ENCODE data around the gene ACTRT2.

Gene ACTRT2

GRCh38 chr1:2984399-2985061 lies 36.7 kb upstream of the ACTRT2 start:
- DNase-seq, result no peak
- H3K27ac ChIP-seq (ENCODE audit: insufficient read depth in 1 of 2, low read depth in 1 of 2, low read length in 2 of 2, poor library complexity in 1 of 2, severe bottlenecking in 2 of 2), result no peak overlapping the region
- H3K4me1 ChIP-seq (ENCODE audit: control extremely low read depth in 1 of 4, control insufficient read depth in 4 of 4, insufficient read depth in 4 of 4, low read length in 3 of 4), result no peaks in the 10 kb centered on the region
- ChIA-PET POLR2A (no interaction called here), CTCF (no interaction called here)
- no peaks in the 10 kb centered on the region for H3K27me3 ChIP-seq (replicated peaks in 2 of 5; ENCODE audit: control insufficient read depth in 4 of 5, insufficient read depth in 5 of 5, low read length in 4 of 5)
- WGBS (ENCODE audit: insufficient coverage), result 96% methylated on average over 10 of the region's 12 CpGs
- H3K36me3 ChIP-seq (ENCODE audit: control insufficient read depth in 4 of 4, insufficient read depth in 4 of 4, low read length in 3 of 4), result no peaks in the 10 kb centered on the region
- no peaks in the 10 kb centered on the region for H3K9me3 ChIP-seq (ENCODE audit: control extremely low read depth in 1 of 5, control insufficient read depth in 4 of 5, insufficient read depth in 2 of 5, low read depth in 1 of 5, low read length in 4 of 5)
- H3K4me3 ChIP-seq (ENCODE audit: control insufficient read depth in 1 of 7, extremely low read depth in 1 of 7, insufficient read depth in 4 of 7, low read depth in 2 of 7, low read length in 6 of 7), result no peak overlapping the region

GRCh38 chr1:2985067-2985561 lies 36.2 kb upstream of the ACTRT2 start:
- ChIA-PET CTCF (no interaction called here), POLR2A (no interaction called here)
- Histone ChIP-seq H3K36me3 (ENCODE audit: control insufficient read depth in 4 of 4, insufficient read depth in 4 of 4, low read length in 3 of 4) (no peaks in the 10 kb centered on the region), H3K9me3 (ENCODE audit: control extremely low read depth in 1 of 5, control insufficient read depth in 4 of 5, insufficient read depth in 2 of 5, low read depth in 1 of 5, low read length in 4 of 5) (no peaks in the 10 kb centered on the region), H3K27ac (ENCODE audit: insufficient read depth in 1 of 2, low read depth in 1 of 2, low read length in 2 of 2, poor library complexity in 1 of 2, severe bottlenecking in 2 of 2) (no peak overlapping the region), H3K4me1 (ENCODE audit: control extremely low read depth in 1 of 4, control insufficient read depth in 4 of 4, insufficient read depth in 4 of 4, low read length in 3 of 4) (no peaks in the 10 kb centered on the region), H3K27me3 (replicated peaks in 2 of 5; ENCODE audit: control insufficient read depth in 4 of 5, insufficient read depth in 5 of 5, low read length in 4 of 5) (no peaks in the 10 kb centered on the region), H3K4me3 (ENCODE audit: control insufficient read depth in 1 of 7, extremely low read depth in 1 of 7, insufficient read depth in 4 of 7, low read depth in 2 of 7, low read length in 6 of 7) (no peak overlapping the region)
- DNase-seq, result no peak
- WGBS (ENCODE audit: insufficient coverage), result 94% methylated on average over 14 of the region's 17 CpGs

DNA sequence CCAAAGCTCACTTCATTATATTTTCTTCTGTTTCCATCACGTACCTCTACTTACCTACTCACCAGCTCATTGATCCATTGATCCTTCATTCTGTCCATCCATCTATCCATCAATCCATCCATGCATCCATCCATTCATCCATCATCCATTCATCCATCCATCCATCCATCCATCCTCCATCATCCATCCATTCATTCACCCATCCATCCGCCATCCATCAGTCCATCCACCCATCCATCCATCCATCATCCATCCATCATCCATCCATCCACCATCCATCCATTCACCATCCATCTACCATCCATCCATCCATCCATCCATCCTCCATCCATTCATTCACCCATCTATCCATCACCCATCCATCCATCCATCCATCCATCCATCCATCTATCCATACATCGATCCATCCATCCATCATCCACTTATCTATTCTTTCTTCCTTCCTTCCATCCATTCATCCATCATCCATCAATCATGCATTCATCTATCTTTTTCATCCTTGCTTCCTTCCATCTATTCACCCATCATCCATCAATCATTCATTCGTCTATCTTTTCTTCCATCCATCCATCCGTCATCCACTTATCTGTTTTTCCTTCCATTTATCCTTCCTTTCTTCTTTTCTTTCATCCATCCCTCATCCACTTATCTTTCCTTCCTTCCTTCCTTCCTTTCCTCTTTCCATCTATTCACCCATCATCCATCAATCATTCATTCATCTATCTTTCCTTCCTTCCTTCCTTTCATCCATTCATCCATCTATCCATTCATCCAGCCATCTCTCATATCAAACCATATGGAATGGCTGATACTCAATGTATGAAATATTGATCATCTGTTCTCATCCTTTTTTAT lies 35.3 kb upstream of the ACTRT2 start:
- Histone ChIP-seq H3K9me3 (ENCODE audit: control extremely low read depth in 1 of 5, control insufficient read depth in 4 of 5, insufficient read depth in 2 of 5, low read depth in 1 of 5, low read length in 4 of 5) (no peaks in the 10 kb centered on the region), H3K4me1 (ENCODE audit: control extremely low read depth in 1 of 4, control insufficient read depth in 4 of 4, insufficient read depth in 4 of 4, low read length in 3 of 4) (no peaks in the 10 kb centered on the region), H3K36me3 (ENCODE audit: control insufficient read depth in 4 of 4, insufficient read depth in 4 of 4, low read length in 3 of 4) (no peaks in the 10 kb centered on the region), H3K27me3 (replicated peaks in 2 of 5; ENCODE audit: control insufficient read depth in 4 of 5, insufficient read depth in 5 of 5, low read length in 4 of 5) (no peaks in the 10 kb centered on the region), H3K27ac (ENCODE audit: insufficient read depth in 1 of 2, low read depth in 1 of 2, low read length in 2 of 2, poor library complexity in 1 of 2, severe bottlenecking in 2 of 2) (no peak overlapping the region), H3K4me3 (ENCODE audit: control insufficient read depth in 1 of 7, extremely low read depth in 1 of 7, insufficient read depth in 4 of 7, low read depth in 2 of 7, low read length in 6 of 7) (no peak overlapping the region)
- POLR2A ChIA-PET, result no interaction called here
- 98% methylated on average over 5 of the region's 5 CpGs for WGBS (ENCODE audit: insufficient coverage)
- CTCF ChIA-PET, result no interaction called here
- DNase-seq, result no peak

DNA sequence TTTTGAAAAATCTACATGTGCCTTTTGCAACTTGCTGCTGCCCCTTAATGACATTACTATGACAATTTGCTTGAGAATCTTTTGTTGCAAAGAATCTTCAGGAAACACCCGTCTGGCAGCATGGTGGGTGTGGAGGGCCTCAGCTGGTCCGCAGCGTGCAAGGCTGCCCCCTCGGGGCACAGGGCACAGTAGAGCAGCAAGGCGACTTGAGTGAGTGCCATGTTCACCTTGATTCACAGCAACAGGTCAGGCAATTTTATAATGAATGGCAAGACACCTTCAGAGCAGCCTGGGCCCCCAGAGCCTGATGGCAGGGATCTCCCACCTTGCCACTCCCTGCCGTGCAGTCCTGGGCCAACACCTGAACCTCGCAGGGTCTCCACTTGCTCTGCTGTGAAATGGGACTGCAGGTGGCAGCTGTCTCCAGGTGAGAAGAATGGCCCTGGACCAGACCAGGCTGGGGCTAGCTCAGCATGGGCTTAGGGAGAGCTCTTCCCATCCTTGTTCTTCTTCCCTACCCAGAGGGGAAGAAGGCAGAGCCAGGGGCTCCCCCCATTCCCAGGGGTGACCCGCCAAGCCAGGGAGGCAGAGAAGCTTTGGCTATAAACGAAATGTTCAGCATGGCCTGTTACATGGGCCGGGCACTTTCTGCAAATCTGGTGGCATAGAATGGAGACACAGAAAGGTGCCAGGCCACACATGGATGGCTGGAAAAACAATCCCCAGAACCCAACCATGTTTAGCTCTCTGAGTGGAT lies 34.5 kb upstream of the ACTRT2 start:
- no peak overlapping the region for H3K27ac ChIP-seq (ENCODE audit: insufficient read depth in 1 of 2, low read depth in 1 of 2, low read length in 2 of 2, poor library complexity in 1 of 2, severe bottlenecking in 2 of 2)
- no peak for DNase-seq
- CTCF ChIA-PET, result interaction anchor here (0.9 kb wide), 1 partner anchor 58 kb away, joined by 3 read pairs; no protein-coding TSS in a partner anchor
- no peaks in the 10 kb centered on the region for H3K36me3 ChIP-seq (ENCODE audit: control insufficient read depth in 4 of 4, insufficient read depth in 4 of 4, low read length in 3 of 4)
- no peaks in the 10 kb centered on the region for H3K4me1 ChIP-seq (ENCODE audit: control extremely low read depth in 1 of 4, control insufficient read depth in 4 of 4, insufficient read depth in 4 of 4, low read length in 3 of 4)
- 96% methylated on average over 8 of the region's 10 CpGs for WGBS (ENCODE audit: insufficient coverage)
- POLR2A ChIA-PET, result no interaction called here
- H3K9me3 ChIP-seq (ENCODE audit: control extremely low read depth in 1 of 5, control insufficient read depth in 4 of 5, insufficient read depth in 2 of 5, low read depth in 1 of 5, low read length in 4 of 5), result no peaks in the 10 kb centered on the region
- no peak overlapping the region for H3K4me3 ChIP-seq (ENCODE audit: control insufficient read depth in 1 of 7, extremely low read depth in 1 of 7, insufficient read depth in 4 of 7, low read depth in 2 of 7, low read length in 6 of 7)
- no peaks in the 10 kb centered on the region for H3K27me3 ChIP-seq (replicated peaks in 2 of 5; ENCODE audit: control insufficient read depth in 4 of 5, insufficient read depth in 5 of 5, low read length in 4 of 5)

DNA sequence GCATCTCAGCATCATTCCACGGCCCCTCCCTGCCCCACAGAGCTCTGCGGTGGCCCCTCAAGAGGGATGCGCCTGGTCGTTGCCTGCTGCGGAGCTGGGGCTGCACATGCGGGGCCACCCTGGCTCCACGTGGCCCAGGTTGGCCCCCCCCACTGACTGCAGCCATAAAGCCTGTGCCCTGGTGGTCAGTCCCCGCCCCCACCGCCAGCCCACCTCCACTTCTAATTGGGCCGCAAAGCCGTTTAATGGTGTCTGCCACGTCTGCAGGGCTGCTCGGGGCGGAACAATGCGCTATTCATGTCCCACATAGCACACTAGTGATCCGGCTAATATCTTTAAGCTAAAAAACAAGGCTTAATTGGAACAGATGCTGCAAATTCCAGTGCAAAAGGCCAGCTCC lies 33.5 kb upstream of the ACTRT2 start:
- 96% methylated on average over 12 of the region's 16 CpGs for WGBS (ENCODE audit: insufficient coverage)
- Histone ChIP-seq H3K9me3 (ENCODE audit: control extremely low read depth in 1 of 5, control insufficient read depth in 4 of 5, insufficient read depth in 2 of 5, low read depth in 1 of 5, low read length in 4 of 5) (no peaks in the 10 kb centered on the region), H3K4me1 (ENCODE audit: control extremely low read depth in 1 of 4, control insufficient read depth in 4 of 4, insufficient read depth in 4 of 4, low read length in 3 of 4) (no peaks in the 10 kb centered on the region), H3K4me3 (ENCODE audit: control insufficient read depth in 1 of 7, extremely low read depth in 1 of 7, insufficient read depth in 4 of 7, low read depth in 2 of 7, low read length in 6 of 7) (no peak overlapping the region), H3K36me3 (ENCODE audit: control insufficient read depth in 4 of 4, insufficient read depth in 4 of 4, low read length in 3 of 4) (no peaks in the 10 kb centered on the region), H3K27ac (ENCODE audit: insufficient read depth in 1 of 2, low read depth in 1 of 2, low read length in 2 of 2, poor library complexity in 1 of 2, severe bottlenecking in 2 of 2) (no peak overlapping the region), H3K27me3 (replicated peaks in 2 of 5; ENCODE audit: control insufficient read depth in 4 of 5, insufficient read depth in 5 of 5, low read length in 4 of 5) (no peaks in the 10 kb centered on the region)
- POLR2A ChIA-PET, result no interaction called here
- no peak for DNase-seq
- CTCF ChIA-PET, result interaction anchor here (0.8 kb wide), 1 partner anchor 26 kb away, joined by 3 read pairs; no protein-coding TSS in a partner anchor

DNA sequence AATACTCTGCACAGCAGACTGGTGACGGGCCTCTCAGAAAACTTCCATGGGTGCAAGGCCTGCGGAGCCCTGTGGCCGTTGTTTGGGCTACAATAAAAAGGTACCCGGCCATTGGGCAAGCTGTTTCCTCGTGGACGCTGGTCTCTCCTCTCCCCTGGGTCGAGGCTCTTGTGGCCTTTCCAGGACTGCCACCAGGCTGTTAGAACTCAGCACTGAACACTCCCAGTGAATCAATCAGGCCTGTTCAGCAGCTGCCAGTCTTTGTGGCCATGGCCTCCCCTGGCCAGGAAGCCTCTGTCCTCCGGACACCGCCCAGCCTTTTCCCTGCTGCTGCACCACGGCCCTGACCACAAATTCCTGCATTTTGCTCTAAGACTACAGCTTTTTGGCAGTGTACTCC lies 33.0 kb upstream of the ACTRT2 start:
- 97% methylated on average over 10 of the region's 10 CpGs for WGBS (ENCODE audit: insufficient coverage)
- POLR2A ChIA-PET, result no interaction called here
- CTCF ChIA-PET, result interaction anchor here (0.8 kb wide), 1 partner anchor 25 kb away, joined by 3 read pairs; no protein-coding TSS in a partner anchor

More for the DNA sequence above, 33.0 kb upstream of the ACTRT2 start:
- no peaks in the 10 kb centered on the region for H3K27me3 ChIP-seq (replicated peaks in 2 of 5; ENCODE audit: control insufficient read depth in 4 of 5, insufficient read depth in 5 of 5, low read length in 4 of 5)
- no peaks in the 10 kb centered on the region for H3K9me3 ChIP-seq (ENCODE audit: control extremely low read depth in 1 of 5, control insufficient read depth in 4 of 5, insufficient read depth in 2 of 5, low read depth in 1 of 5, low read length in 4 of 5)
- no peaks in the 10 kb centered on the region for H3K4me1 ChIP-seq (ENCODE audit: control extremely low read depth in 1 of 4, control insufficient read depth in 4 of 4, insufficient read depth in 4 of 4, low read length in 3 of 4)
- H3K36me3 ChIP-seq (ENCODE audit: control insufficient read depth in 4 of 4, insufficient read depth in 4 of 4, low read length in 3 of 4), result no peaks in the 10 kb centered on the region
- no peak overlapping the region for H3K27ac ChIP-seq (ENCODE audit: insufficient read depth in 1 of 2, low read depth in 1 of 2, low read length in 2 of 2, poor library complexity in 1 of 2, severe bottlenecking in 2 of 2)
- no peak overlapping the region for H3K4me3 ChIP-seq (ENCODE audit: control insufficient read depth in 1 of 7, extremely low read depth in 1 of 7, insufficient read depth in 4 of 7, low read depth in 2 of 7, low read length in 6 of 7)
- no peak for DNase-seq

Data from common myeloid progenitor, CD34-positive (primary cell).